Fibroblast of skin of right biceps (primary cell): ENCODE measurements around the gene TAF6L.
A peak's percentile ranks its signal among the peaks of the same experiment; 100 is the strongest.
"Not testable (repeated sequence)": the region's sequence is repeated elsewhere in the genome, so short reads cannot be mapped to it uniquely, and the experiment has no call there.

ENCODE experiments used
- DNase-seq: peaks from one replicate; pipeline ENCODE4 v3.0.0-alpha.2; 2013

TAF6L gene

GRCh38 chr11:62771144-62772021 is at the start of gene TAF6L:
TSS of gene TAF6L (plus strand) at chr11:62771396. CDS start at chr11:62775784, 4,388 bp downstream.
- DNase-seq: peak; percentile 97

GRCh38 chr11:62721994-62722393 is 49.2 kb upstream of the TAF6L start:
- peak; percentile 53 for DNase-seq

- DNase-seq: no peak
Measured at GRCh38 chr11:62724171-62724570, 47.0 kb upstream of the TAF6L start.

GRCh38 chr11:62725646-62726045 is 45.5 kb upstream of the TAF6L start:
- DNase-seq: no peak

GRCh38 chr11:62726156-62726914 is 44.9 kb upstream of the TAF6L start:
- DNase-seq: no peak

GRCh38 chr11:62726915-62727164 is 44.4 kb upstream of the TAF6L start:
- DNase-seq: no peak

GRCh38 chr11:62727165-62727871 is 43.9 kb upstream of the TAF6L start, which contains the start of gene HNRNPUL2:
TSS of gene HNRNPUL2 (minus strand) at chr11:62727457. CDS start at chr11:62727156, 301 bp downstream.
- peak; percentile 100 for DNase-seq

GRCh38 chr11:62727872-62728170 is 43.4 kb upstream of the TAF6L start:
- peak; percentile 99 for DNase-seq

GRCh38 chr11:62728171-62728988 is 42.8 kb upstream of the TAF6L start, which contains the start of gene TTC9C:
TSS of gene TTC9C (plus strand) at chr11:62728486. CDS start at chr11:62728849, 363 bp downstream.
- peak; percentile 92 for DNase-seq

GRCh38 chr11:62730076-62730475 is 41.1 kb upstream of the TAF6L start:
- not testable (repeated sequence) for DNase-seq

- DNase-seq: peak; percentile 21
Measured at GRCh38 chr11:62732830-62733229, 38.4 kb upstream of the TAF6L start.

- no peak for DNase-seq
Measured at GRCh38 chr11:62737196-62737595, 34.0 kb upstream of the TAF6L start.

GRCh38 chr11:62747475-62748160 is 23.6 kb upstream of the TAF6L start:
- no peak for DNase-seq

- DNase-seq: not testable (repeated sequence)
Measured at GRCh38 chr11:62749931-62750330, 21.3 kb upstream of the TAF6L start.

GRCh38 chr11:62752177-62752785 is 18.9 kb upstream of the TAF6L start:
- DNase-seq: no peak

GRCh38 chr11:62752994-62753735 is 18.0 kb upstream of the TAF6L start:
- no peak for DNase-seq

- peak; percentile 99 for DNase-seq
Measured at GRCh38 chr11:62753736-62754603, 17.2 kb upstream of the TAF6L start, which contains the start of gene ZBTB3. TSS of gene ZBTB3 (minus strand) at chr11:62754160. CDS start at chr11:62753664, 496 bp downstream.

- DNase-seq: no peak
Measured at GRCh38 chr11:62755086-62755615, 16.0 kb upstream of the TAF6L start.
